HEK293T (cell line): ENCODE data around the gene HYAL2.

Source experiments
- CTCF ChIA-PET: fragments of 350-600 bp; formaldehyde crosslinking; extraction: SDS; loops from one replicate; lab custom pipeline; 2021; ENCODE audit warnings: antibody characterized with exemption, inconsistent platforms; lab: Yijun Ruan, JAX
- POLR2A ChIA-PET: fragments of 350-600 bp; formaldehyde crosslinking; extraction: SDS; loops from one replicate; lab custom pipeline; 2020; ENCODE audit warnings: antibody characterized with exemption, inconsistent platforms; lab: Yijun Ruan, JAX
- DNase-seq: peaks from one replicate; pipeline ENCODE4 v3.0.0; 2012; ENCODE audit warnings: mixed read lengths; ENCODE audit errors: extremely low spot score
- ARNT ChIP-seq: fragments of 450-650 bp; IDR thresholded peaks from 2 replicates; pipeline ENCODE4 v1.6.1; 2017; ENCODE audit warnings: mild to moderate bottlenecking
- BHLHE40 ChIP-seq: fragments of 450-650 bp; IDR thresholded peaks from 2 replicates; pipeline ENCODE4 v1.6.1; 2016; ENCODE audit warnings: mild to moderate bottlenecking, moderate library complexity, borderline replicate concordance
- CTBP1 ChIP-seq: fragments of 450-650 bp; IDR thresholded peaks from 2 replicates; pipeline ENCODE4 v1.6.1; 2016; ENCODE audit warnings: borderline replicate concordance
- ELF4 ChIP-seq: fragments of 450-650 bp; IDR thresholded peaks from 2 replicates; pipeline ENCODE4 v1.6.1; 2017; ENCODE audit warnings: antibody characterized with exemption
- FOXA1 ChIP-seq: fragments of 450-650 bp; IDR thresholded peaks from 2 replicates; pipeline ENCODE4 v1.6.1; 2016; ENCODE audit warnings: mild to moderate bottlenecking
- FOXK2 ChIP-seq: fragments of 450-650 bp; IDR thresholded peaks from 2 replicates; pipeline ENCODE4 v1.6.1; 2016; ENCODE audit warnings: mild to moderate bottlenecking
- FOXM1 ChIP-seq: fragments of 450-650 bp; IDR thresholded peaks from 2 replicates; pipeline ENCODE4 v1.6.1; 2017; ENCODE audit warnings: mild to moderate bottlenecking, borderline replicate concordance
- HDGF ChIP-seq: fragments of 450-650 bp; IDR thresholded peaks from 2 replicates; pipeline ENCODE4 v1.6.1; 2017; ENCODE audit warnings: antibody characterized with exemption, borderline replicate concordance
- L3MBTL2 ChIP-seq: fragments of 450-650 bp; conservative IDR thresholded peaks from 2 replicates; pipeline ENCODE4 v1.6.1; 2016; ENCODE audit warnings: mild to moderate bottlenecking
- LEF1 ChIP-seq: fragments of 450-650 bp; IDR thresholded peaks from 2 replicates; pipeline ENCODE4 v1.6.1; 2017; ENCODE audit warnings: mild to moderate bottlenecking, borderline replicate concordance
- NFRKB ChIP-seq: fragments of 450-650 bp; IDR thresholded peaks from 2 replicates; pipeline ENCODE4 v1.6.1; 2016; ENCODE audit warnings: mild to moderate bottlenecking, moderate library complexity
- PKNOX1 ChIP-seq: fragments of 450-650 bp; IDR thresholded peaks from 2 replicates; pipeline ENCODE4 v1.6.1; 2016
- SP1 ChIP-seq: fragments of 450-650 bp; IDR thresholded peaks from 2 replicates; pipeline ENCODE4 v1.6.1; 2017
- SUZ12 ChIP-seq: fragments of 450-650 bp; IDR thresholded peaks from 2 replicates; pipeline ENCODE4 v1.6.1; 2016; ENCODE audit warnings: mild to moderate bottlenecking
- TARDBP ChIP-seq: fragments of 450-650 bp; IDR thresholded peaks from 2 replicates; pipeline ENCODE4 v1.6.1; 2016
- ZNF384 ChIP-seq: fragments of 450-650 bp; IDR thresholded peaks from 2 replicates; pipeline ENCODE4 v1.6.1; 2016

Gene HYAL2

GRCh38 chr3:50336452-50337174 is 14.1 kb upstream of the HYAL2 start:
- DNase-seq: no peak
- CTCF ChIA-PET: interaction anchor here (0.6 to 1.6 kb wide), 9 partner anchors 8 to 391 kb away, joined by 3 to 10 read pairs (median 3); partner anchors contain the start of genes CYB561D2, NPRL2 and TUSC2
- POLR2A ChIA-PET: interaction anchor here (0.6 to 3.9 kb wide), 54 partner anchors 8 to 276 kb away, joined by 3 to 119 read pairs (median 4); partner anchors contain the start of genes CISH, CYB561D2, GNAI2 and HEMK1
- TF ChIP-seq LEF1: no peak
- no peak for TF ChIP-seq FOXA1
- TF ChIP-seq L3MBTL2: no peak
- TF ChIP-seq TARDBP: no peak
- TF ChIP-seq FOXM1: no peak
- no peak for TF ChIP-seq SP1
- no peak for TF ChIP-seq HDGF
- TF ChIP-seq ARNT: no peak
- TF ChIP-seq CTBP1: no peak
- TF ChIP-seq NFRKB: no peak
- TF ChIP-seq ZNF384: no peak
- no peak for TF ChIP-seq PKNOX1

DNA sequence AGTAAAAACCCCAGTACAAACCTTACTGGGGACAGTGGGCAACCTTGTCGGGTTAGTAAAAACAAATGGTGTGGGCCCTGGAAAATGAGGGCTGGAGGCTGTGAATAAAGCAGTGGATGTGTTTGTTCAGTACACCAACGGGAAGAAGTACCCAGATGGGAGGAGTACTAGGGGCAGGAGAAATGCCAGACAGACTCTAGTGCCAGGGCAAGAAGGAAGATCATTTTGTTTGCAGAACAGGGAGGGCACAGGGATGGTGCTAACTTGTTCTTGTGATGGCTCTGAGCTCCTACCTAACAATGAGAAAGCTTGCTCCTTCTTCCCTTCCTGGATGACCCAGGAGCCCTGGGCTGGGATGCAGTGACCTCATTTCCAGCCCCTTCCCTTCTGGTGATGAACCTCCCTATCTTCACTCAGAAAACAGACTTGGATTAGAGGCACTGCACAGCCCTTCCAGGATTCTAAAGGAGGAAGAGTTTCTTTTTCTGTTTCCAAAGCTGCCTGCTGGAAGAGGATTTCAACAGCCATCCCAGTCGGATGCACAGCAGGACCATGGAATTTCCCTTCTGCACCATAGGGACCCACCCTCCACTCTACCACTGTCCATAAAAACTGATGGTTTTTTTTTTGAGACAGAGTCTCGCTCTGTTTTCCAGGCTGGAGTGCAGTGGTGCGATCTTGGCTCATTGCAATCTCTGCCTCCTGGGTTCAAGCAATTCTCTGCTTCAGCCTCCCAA is 12.0 kb upstream of the HYAL2 start:
- TF ChIP-seq FOXK2 (no peak), FOXM1 (no peak), SUZ12 (no peak), FOXA1 (no peak), LEF1 (no peak), ELF4 (no peak), PKNOX1 (no peak), L3MBTL2 (no peak), BHLHE40 (no peak), TARDBP (no peak), ZNF384 (no peak), CTBP1 (no peak), SP1 (no peak), HDGF (no peak)
- no peak for DNase-seq
- CTCF ChIA-PET: interaction anchor here (0.6 kb wide), 1 partner anchor 60 kb away, joined by 3 read pairs; no protein-coding TSS in a partner anchor
- POLR2A ChIA-PET: interaction anchor here (1.1 kb wide), 1 partner anchor 16 kb away, joined by 3 read pairs; the partner anchor contains the start of genes CYB561D2 and NPRL2

DNA sequence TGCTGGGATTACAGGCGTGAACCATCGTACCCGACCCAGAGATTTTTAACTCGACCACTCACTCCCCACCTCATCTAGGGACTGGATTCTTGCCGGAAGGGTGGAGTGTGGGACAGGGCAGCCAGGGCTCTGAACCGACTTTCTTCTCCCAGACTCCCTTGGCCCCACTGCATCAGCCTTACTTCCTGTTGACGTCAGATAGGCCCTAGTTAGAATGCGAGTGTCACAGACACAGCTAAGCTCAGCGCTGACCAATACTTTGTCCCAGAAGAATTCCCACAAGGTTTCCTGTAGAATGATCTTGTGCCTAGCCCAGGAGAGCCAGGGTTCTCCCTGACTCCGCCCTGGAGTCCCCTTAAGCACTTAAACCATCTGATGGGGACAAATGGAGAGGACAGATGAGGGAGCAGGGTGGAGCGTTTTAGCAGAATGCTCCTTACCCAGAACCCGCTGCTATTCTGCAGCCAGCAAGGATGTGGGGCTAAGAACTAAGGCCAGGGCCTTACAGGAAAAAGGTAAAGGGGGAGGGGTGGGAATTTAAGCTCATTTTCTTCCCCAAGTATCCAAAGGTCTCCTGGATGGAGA is 11.3 kb upstream of the HYAL2 start:
- DNase-seq: no peak
- ChIA-PET CTCF (no interaction called here), POLR2A (no interaction called here)
- TF ChIP-seq FOXM1: no peak
- TF ChIP-seq PKNOX1: no peak
- TF ChIP-seq ZNF384: no peak
- TF ChIP-seq BHLHE40: no peak
- TF ChIP-seq SUZ12: no peak
- no peak for TF ChIP-seq NFRKB
- no peak for TF ChIP-seq ELF4
- no peak for TF ChIP-seq LEF1
- TF ChIP-seq FOXK2: no peak
- no peak for TF ChIP-seq L3MBTL2
- no peak for TF ChIP-seq FOXA1
- TF ChIP-seq CTBP1: no peak
- TF ChIP-seq HDGF: no peak
- no peak for TF ChIP-seq ARNT
- TF ChIP-seq TARDBP: no peak
- no peak for TF ChIP-seq SP1

DNA sequence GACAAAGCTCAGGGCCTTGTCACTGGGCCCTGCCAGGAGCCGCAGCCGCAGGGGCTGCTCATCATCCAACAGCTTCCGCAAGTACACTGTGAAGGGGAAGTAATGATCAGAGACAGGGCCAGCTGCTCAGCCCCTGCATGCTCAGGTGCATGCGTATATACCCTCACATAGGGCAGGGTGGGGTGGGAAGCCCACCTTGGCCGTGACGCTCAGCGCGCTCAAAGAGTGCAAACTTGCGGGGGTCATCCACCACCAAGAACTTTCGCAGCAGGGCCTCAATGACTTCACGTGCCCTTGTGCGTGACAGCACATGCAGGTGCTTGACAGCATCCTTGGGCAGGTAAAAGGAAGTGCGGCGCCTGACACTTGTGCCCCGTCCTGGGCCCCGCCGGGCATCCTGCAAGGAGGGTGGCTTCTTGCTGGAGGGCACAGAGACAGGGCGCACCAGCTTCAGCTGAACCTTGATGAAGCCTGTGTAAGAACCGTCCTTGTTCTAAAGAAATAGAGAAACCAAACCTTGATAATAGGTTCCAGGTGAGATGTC is 8.9 kb upstream of the HYAL2 start:
- no peak for DNase-seq
- ChIA-PET CTCF (interaction anchor here (1.0 kb wide), 1 partner anchor 136 kb away, joined by 3 read pairs; no protein-coding TSS in a partner anchor), POLR2A (interaction anchor here (1.1 kb wide), 1 partner anchor 22 kb away, joined by 5 read pairs; no protein-coding TSS in a partner anchor)
- no peak for TF ChIP-seq PKNOX1
- TF ChIP-seq SP1: no peak
- no peak for TF ChIP-seq BHLHE40
- TF ChIP-seq FOXM1: no peak
- no peak for TF ChIP-seq ELF4
- TF ChIP-seq L3MBTL2: no peak
- TF ChIP-seq CTBP1: no peak
- TF ChIP-seq HDGF: no peak
- no peak for TF ChIP-seq FOXA1
- TF ChIP-seq NFRKB: no peak
- no peak for TF ChIP-seq FOXK2
